Stimulated activated memory B cell treated with anti-CD40 and anti-IgM and Interleukin-4, amounts not matched to agents 10 μg/mL and 1 μg/mL and 100 μg/mL, for 72 hours (primary cell): ENCODE results near the gene SLC25A6.

ENCODE experiments used
- ATAC-seq: fragments of 150-1000 bp; cut with Tn5 transposase; 2 replicates; pipeline ENCODE4 v1.10.0; 2021
- H3K27ac Mint-ChIP-seq: one replicate; pipeline ENCODE4 v1.8.0; 2022; ENCODE audit warnings: mild to moderate bottlenecking, mixed read lengths
- H3K27me3 Mint-ChIP-seq: one replicate; pipeline ENCODE4 v1.8.0; 2022; ENCODE audit warnings: mixed read lengths
- H3K36me3 Mint-ChIP-seq: one replicate; pipeline ENCODE4 v1.8.0; 2022; ENCODE audit warnings: mixed read lengths
- H3K4me1 Mint-ChIP-seq: one replicate; pipeline ENCODE4 v1.8.0; 2022; ENCODE audit warnings: mixed read lengths
- H3K4me3 Mint-ChIP-seq: one replicate; pipeline ENCODE4 v1.8.0; 2022; ENCODE audit warnings: mild to moderate bottlenecking, moderate library complexity, mixed read lengths
- H3K9me3 Mint-ChIP-seq: one replicate; pipeline ENCODE4 v1.8.0; 2022; ENCODE audit warnings: mixed read lengths

SLC25A6 gene

DNA sequence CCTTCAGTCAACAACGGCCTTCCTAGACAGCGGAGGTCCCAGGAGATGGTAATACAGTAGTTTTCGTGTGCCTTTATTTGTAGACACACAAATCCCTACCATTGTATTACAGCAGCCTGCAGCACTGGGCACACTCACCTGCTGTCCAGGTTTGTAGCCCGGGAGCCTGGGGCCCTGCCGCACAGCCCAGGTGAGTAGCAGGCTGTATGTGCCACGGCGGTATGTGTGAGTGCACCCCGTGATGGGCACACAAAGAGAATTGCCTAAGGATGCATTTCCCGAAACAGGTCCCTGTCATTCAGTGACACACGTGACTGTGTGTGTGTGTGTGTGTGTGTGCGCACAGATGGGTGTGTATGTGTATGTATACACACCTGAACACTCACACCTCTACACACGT lies 8.1 kb upstream of the SLC25A6 start:
- no peak overlapping the region for H3K4me3 Mint-ChIP-seq
- H3K27ac Mint-ChIP-seq = no peak overlapping the region
- peaks cover 13% of the 10 kb centered on the region for H3K4me1 Mint-ChIP-seq
- H3K27me3 Mint-ChIP-seq = no peaks in the 10 kb centered on the region
- peaks cover 20% of the 10 kb centered on the region for H3K36me3 Mint-ChIP-seq
- H3K9me3 Mint-ChIP-seq = peaks cover 8% of the 10 kb centered on the region
- no peak for ATAC-seq

GRCh38 chrX:1398431-1399340 lies 6.8 kb upstream of the SLC25A6 start:
- Mint-ChIP-seq H3K4me3 (no peak overlapping the region), H3K27ac (no peak overlapping the region), H3K9me3 (peaks cover 8% of the 10 kb centered on the region), H3K27me3 (no peaks in the 10 kb centered on the region), H3K4me1 (peaks cover 26% of the 10 kb centered on the region), H3K36me3 (peaks cover 27% of the 10 kb centered on the region)
- no peak for ATAC-seq

DNA sequence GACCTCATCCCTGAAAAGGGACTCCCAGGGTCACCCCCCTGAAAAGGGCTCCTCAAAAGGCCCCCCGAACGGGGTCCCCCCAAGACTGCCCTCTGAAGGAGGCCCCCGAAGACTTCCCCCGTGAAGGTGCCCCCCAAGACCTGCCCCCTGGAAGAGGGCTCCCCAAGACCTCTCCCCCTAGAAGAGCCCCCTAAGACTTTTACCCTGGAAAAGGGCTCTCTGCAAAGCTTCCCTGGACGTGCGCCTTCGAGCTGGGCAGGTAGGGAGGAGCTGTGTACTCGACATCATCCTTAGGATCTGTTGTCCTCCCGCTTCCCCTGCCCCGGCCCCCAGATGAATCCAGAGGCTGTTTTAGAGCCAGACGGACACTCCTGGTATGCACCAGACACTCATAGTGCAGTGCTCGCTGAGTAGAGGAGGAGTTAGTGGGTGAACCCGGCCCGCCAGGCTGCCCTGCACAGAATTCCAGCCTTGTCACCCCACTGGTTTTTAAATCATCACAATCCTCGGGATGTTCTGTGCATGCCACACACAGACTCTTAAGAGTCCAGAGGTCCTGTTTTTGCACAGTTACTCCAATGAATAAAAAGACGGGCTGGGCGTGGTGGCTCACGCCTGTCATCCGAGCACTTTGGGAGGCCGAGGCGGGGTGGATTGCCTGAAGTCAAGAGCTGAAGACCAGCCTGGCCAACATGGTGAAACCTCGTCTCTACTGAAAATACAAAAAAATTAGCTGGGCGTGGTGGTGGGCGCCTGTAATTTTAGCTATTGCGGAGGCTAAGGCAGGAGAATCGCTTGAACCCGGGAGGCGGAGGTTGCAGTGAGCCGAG lies 5.7 kb upstream of the SLC25A6 start:
- no peaks in the 10 kb centered on the region for H3K27me3 Mint-ChIP-seq
- peaks cover 36% of the 10 kb centered on the region for H3K4me1 Mint-ChIP-seq
- no peak overlapping the region for H3K4me3 Mint-ChIP-seq
- H3K9me3 Mint-ChIP-seq = peaks cover 8% of the 10 kb centered on the region
- no peak overlapping the region for H3K27ac Mint-ChIP-seq
- ATAC-seq = no peak
- H3K36me3 Mint-ChIP-seq = peaks cover 27% of the 10 kb centered on the region

DNA sequence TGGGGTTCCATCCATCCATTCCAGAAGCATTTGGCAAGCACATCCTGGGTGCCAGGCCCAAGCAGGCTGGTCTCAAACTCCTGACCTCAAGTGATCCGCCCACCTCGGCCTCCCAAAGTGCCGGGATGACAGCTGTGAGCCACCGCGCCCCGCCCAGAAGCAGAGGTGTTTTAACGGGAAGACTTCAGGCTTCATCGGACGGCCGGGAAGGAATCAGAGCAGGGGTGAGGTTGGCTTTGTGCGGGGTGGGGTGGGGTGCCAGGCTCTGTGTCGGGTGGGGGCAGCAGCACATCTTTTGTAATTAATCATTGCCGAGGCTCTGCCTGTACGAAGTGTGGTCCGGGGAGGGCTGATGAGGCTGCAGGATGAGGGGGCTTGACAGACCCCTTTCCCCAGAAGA lies 5.1 kb upstream of the SLC25A6 start:
- no peak overlapping the region for H3K4me3 Mint-ChIP-seq

GRCh38 chrX:1395646-1396216 lies 3.8 kb upstream of the SLC25A6 start:
- peaks cover 36% of the 10 kb centered on the region for H3K36me3 Mint-ChIP-seq
- H3K27me3 Mint-ChIP-seq = no peaks in the 10 kb centered on the region
- no peak overlapping the region for H3K27ac Mint-ChIP-seq
- H3K4me1 Mint-ChIP-seq = peaks cover 43% of the 10 kb centered on the region
- peaks cover 8% of the 10 kb centered on the region for H3K9me3 Mint-ChIP-seq
- no peak for ATAC-seq
- H3K4me3 Mint-ChIP-seq = peak overlapping the region; percentile 2

More for the DNA sequence above, 5.1 kb upstream of the SLC25A6 start:
- Mint-ChIP-seq H3K9me3 (peaks cover 8% of the 10 kb centered on the region), H3K4me1 (peaks cover 36% of the 10 kb centered on the region), H3K36me3 (peaks cover 27% of the 10 kb centered on the region), H3K27ac (no peak overlapping the region), H3K27me3 (no peaks in the 10 kb centered on the region)
- ATAC-seq = no peak

- Mint-ChIP-seq H3K27me3 (no peaks in the 10 kb centered on the region), H3K4me3 (peak overlapping the region; percentile 90), H3K4me1 (peaks cover 46% of the 10 kb centered on the region), H3K9me3 (peaks cover 8% of the 10 kb centered on the region), H3K27ac (peak overlapping the region; percentile 96), H3K36me3 (peaks cover 36% of the 10 kb centered on the region)
- no peak for ATAC-seq
These were observed 3.0 kb upstream of the SLC25A6 start for GRCh38 chrX:1394731-1395501.

DNA sequence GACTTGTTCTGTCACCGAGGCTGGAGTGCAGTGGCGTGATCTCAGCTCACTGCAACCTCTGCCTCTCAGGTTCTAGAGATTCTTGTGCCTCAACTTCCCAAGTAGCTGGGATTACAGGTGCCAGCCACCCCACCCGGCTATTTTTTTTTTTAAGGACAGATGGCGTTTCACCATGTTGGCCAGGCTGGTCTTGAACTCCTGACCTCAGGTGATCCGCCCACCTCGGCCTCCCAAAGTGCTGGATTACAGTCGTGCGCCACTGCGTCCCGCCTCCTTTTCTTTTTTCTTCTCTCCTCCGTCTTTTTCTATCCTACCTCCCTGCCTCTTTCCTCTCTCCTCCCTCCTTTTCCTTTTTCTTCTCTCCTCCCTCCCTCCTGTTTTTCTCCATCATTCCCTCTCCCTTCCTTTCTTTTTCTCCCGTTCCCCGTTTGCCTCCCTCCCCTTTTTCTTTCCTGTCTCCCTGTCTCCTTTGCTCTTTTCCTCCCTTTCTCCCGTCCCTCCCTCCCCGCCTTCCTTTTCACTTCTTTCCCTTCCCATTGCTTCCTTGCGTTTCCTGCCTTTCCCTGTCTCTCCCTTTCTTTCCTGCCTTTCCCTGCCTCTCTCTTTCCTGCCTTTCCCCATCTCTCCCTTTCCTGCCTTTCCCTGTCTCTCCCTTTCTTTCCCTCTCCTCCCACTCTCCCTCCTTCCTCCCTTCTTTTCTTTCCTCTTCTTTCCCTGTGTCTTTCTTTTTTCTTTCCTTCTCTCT lies 2.1 kb upstream of the SLC25A6 start:
- peak overlapping the region; percentile 90 for H3K4me3 Mint-ChIP-seq

DNA sequence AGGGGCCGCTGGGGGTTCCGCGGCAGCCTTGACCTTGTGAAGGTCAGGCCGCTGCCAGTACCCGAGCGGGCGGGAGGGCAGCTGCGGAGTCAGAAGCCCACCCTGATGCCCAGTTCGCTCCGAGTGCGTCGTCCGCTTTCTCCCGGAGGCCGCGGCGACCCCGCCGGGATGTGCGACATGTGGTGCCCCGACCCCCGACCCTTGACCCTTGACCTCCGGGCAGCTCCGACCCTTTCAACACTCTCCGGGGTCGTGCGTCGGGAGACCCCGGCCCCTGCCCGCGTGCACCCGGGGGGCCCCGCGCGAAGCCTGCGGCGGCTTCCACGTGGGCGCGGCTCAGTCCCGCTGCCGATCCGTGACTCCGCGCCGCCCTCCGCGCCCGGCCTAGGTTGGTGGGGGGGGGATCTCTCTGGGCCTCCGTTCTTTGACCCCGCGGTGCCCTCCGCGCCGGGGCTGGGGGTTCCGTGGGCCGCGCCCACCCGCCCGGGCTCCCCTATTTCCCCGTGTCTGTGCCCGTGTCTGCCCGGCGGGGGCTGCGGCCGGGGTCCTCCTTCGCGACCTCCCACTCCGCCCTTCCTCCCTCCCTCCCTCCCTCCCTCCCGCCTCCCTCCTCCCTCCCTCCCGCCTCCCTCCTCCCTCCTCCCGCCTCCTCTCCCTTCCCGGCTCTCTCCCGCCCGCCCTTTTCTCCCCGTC lies 609 bp upstream of the SLC25A6 start:
- H3K4me1 Mint-ChIP-seq = peaks cover 68% of the 10 kb centered on the region
- peaks cover 8% of the 10 kb centered on the region for H3K9me3 Mint-ChIP-seq

More for the DNA sequence above, 2.1 kb upstream of the SLC25A6 start:
- no peak for ATAC-seq
- no peaks in the 10 kb centered on the region for H3K27me3 Mint-ChIP-seq
- peak overlapping the region; percentile 96 for H3K27ac Mint-ChIP-seq
- peaks cover 43% of the 10 kb centered on the region for H3K36me3 Mint-ChIP-seq
- peaks cover 8% of the 10 kb centered on the region for H3K9me3 Mint-ChIP-seq
- H3K4me1 Mint-ChIP-seq = peaks cover 53% of the 10 kb centered on the region

GRCh38 chrX:1391370-1391706 lies 575 bp downstream of the SLC25A6 start:
- peaks cover 71% of the 10 kb centered on the region for H3K4me1 Mint-ChIP-seq
- H3K4me3 Mint-ChIP-seq = peak overlapping the region; percentile 90
- H3K36me3 Mint-ChIP-seq = peaks cover 62% of the 10 kb centered on the region
- H3K27me3 Mint-ChIP-seq = no peaks in the 10 kb centered on the region
- ATAC-seq = no peak
- H3K27ac Mint-ChIP-seq = peak overlapping the region; percentile 96
- H3K9me3 Mint-ChIP-seq = peaks cover 8% of the 10 kb centered on the region

More for the DNA sequence above, 609 bp upstream of the SLC25A6 start:
- H3K27ac Mint-ChIP-seq = peak overlapping the region; percentile 96
- peak; percentile 65 for ATAC-seq
- H3K27me3 Mint-ChIP-seq = no peaks in the 10 kb centered on the region
- H3K36me3 Mint-ChIP-seq = peaks cover 58% of the 10 kb centered on the region
- H3K4me3 Mint-ChIP-seq = peak overlapping the region; percentile 90

GRCh38 chrX:1390621-1391369 lies 1.1 kb downstream of the SLC25A6 start:
- ATAC-seq = no peak
- Mint-ChIP-seq H3K36me3 (peaks cover 62% of the 10 kb centered on the region), H3K27me3 (no peaks in the 10 kb centered on the region), H3K4me1 (peaks cover 66% of the 10 kb centered on the region), H3K4me3 (peak overlapping the region; percentile 90), H3K9me3 (peaks cover 6% of the 10 kb centered on the region), H3K27ac (peak overlapping the region; percentile 96)

DNA sequence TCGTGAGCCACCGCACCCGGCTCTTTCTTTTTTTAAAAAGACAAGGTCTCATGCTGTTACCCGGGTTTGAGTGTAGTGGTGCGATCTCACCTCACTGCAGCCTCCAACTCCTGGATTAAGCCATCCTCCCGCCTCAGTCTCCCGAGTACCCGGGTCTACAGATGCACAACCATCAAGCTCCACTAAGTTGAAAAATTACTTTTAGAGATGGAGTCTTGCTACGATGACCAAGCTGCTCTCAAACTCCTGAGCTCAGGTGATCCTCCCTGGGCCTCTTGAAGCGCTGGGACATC lies 2.0 kb downstream of the SLC25A6 start:
- Mint-ChIP-seq H3K9me3 (no peaks in the 10 kb centered on the region), H3K4me1 (peaks cover 58% of the 10 kb centered on the region), H3K27ac (no peak overlapping the region), H3K4me3 (peak overlapping the region; percentile 52), H3K27me3 (no peaks in the 10 kb centered on the region), H3K36me3 (peaks cover 63% of the 10 kb centered on the region)
- no peak for ATAC-seq

DNA sequence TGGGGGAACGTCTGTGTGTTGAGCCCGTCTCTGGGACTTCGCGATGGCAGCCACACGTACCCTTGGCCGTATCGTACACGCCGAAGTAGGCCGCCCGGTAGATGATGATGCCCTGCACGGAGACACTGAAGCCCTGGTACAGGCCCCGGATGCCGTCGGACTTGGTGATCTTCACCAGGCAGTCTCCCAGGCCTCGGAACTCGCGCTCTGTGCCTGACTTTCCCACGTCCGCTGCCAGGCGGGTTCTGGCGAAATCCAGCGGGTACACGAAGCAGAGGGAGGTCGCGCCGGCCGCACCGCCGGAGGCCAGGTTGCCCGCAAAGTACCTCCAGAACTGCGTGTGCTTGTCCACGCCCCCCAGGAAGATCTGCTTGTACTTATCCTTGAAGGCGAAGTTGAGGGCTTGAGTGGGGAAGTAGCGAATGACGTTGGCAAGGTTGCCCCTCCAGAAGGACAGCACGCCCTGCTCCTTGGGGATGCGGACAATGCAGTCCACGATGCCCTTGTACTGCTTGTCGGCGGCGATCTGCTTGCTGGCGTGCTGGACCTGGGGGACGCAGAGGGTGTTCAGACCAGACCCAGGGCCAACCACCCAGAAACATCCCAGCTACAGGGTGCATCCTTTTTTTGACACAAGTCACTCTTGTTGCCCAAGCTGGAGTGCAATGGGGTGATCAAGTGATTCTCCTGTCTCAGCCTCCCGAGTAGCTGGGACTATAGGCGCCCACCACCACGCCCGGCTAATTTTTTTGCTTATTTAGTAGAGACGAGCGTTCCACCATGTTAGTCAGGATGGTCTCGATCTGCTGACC lies 2.5 kb downstream of the SLC25A6 start:
- Mint-ChIP-seq H3K27ac (no peak overlapping the region), H3K4me3 (no peak overlapping the region), H3K4me1 (peaks cover 53% of the 10 kb centered on the region), H3K9me3 (no peaks in the 10 kb centered on the region), H3K36me3 (peaks cover 65% of the 10 kb centered on the region), H3K27me3 (no peaks in the 10 kb centered on the region)
- no peak for ATAC-seq

DNA sequence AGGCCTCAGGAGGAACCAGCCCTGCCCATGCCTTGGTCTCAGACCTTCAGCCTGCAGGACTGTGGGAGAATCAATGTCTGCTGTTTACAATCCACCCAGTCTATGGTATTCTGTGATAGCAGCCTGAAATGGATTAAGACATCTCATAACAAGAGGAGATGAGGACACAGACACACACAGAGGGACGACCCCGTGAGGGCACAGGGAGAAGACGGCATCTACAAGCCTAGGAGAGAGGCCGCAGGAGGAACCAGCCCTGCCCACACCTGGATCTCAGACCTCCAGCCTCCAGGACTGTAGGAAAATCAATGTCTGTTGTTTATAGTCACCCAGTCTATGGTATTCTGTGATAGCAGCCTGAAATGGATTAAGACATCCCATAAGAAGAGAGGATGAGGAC lies 3.3 kb downstream of the SLC25A6 start:
- Mint-ChIP-seq H3K4me1 (peaks cover 46% of the 10 kb centered on the region), H3K27ac (peak overlapping the region; percentile 22), H3K27me3 (no peaks in the 10 kb centered on the region), H3K36me3 (peaks cover 69% of the 10 kb centered on the region), H3K9me3 (no peaks in the 10 kb centered on the region), H3K4me3 (peak overlapping the region; percentile 23)
- ATAC-seq = no peak
